Stimulated activated CD8-positive, alpha-beta memory T cell treated with anti-CD3 and anti-CD28 coated beads, Interleukin-15, amount 100 ng/mL, for 24 hours (primary cell): ENCODE measurements around the gene VPS13D.
"Not testable (repeated sequence)": the region's sequence is repeated elsewhere in the genome, so short reads cannot be mapped to it uniquely, and the experiment has no call there.

Experiments
- DNase-seq: peaks from one replicate; pipeline ENCODE4 v3.0.0-alpha.2; 2020; ENCODE audit warnings: low read depth

The VPS13D gene

DNA sequence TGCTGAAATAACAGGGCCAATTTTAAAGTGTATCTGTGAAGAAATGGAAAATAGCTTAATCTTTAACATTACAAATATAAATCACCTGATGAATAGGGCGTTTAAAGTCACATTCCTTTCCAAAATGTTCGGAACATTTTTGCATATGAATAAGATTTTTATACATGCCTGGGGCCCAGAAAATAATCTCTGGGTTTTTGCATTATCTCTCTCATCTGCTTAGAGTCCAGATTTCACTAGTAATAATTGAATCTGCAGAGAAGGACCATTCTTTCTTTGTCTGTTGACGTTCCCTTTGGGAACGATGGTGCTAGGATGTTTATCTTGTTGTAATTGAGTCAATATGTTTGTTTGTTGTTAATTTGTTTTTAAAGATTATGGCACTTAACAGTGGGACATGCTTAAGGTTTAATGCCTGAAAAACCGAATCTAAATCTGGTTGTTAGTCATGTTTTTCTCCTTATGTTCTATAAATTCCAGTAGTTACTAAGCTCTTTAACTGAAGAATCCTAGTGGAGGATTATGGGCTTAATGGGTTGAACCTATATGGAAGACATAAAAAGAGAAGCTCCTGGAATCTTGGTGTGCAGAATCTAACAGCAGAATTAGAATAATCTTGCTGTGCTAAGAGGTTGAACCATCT is 140.6 kb downstream of the VPS13D start:
- no peak for DNase-seq

DNA sequence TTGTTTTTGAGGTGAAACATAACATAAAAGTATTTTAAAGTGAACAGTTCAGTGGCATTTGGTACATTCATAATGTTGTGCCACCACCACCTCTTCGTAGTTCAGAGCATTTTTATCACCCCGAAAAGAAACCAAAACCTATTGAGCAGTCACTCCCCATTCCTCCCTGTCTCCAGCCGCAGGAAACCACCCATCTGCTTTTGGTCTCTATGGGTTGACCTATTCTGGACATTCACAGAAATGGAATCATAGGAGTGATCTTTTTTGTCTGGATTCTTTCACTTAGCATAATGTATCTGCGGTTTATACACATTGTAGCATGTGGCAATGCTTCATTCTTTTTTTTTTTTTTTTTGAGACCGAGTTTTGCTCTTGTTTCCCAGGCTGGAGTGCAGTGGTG is 141.2 kb downstream of the VPS13D start:
- no peak for DNase-seq

DNA sequence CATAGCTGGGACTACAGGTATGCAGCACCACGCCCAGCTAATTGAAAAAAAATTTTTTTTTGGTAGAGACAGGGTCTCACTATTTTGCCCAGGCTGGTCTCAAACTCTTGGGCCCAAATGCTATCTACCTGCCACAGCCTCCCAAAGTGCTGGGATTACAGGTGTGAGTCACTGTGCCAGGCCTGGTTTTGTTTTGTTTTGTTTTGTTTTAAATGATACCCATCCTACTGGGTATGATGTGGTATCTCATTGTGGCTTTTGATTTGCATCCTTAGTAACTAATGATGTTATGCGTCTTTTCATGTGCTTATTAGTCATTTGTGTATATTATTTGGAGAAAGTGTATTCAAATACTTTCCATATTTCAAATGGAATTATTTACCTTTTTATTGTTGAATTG is 142.3 kb downstream of the VPS13D start:
- DNase-seq: no peak

DNA sequence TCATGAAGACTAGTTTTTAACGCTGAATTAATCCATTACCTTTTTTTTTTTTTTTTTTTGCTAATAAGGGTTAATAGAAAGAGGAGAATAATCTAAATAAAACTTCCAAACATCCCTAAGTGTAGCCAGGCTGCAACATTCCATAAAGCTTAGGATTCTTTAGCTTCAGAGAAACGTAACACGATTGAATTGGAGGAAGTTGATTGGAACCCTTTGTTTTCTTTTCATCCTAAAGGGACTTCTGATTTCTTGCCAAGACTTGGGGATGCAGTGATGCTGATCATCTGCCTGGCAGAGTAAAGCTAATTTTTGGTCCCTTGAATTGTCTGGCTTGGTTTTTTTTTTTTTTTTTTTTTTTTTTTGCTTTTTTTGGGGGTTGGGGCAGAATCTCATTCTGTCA is 142.9 kb downstream of the VPS13D start:
- DNase-seq: no peak

DNA sequence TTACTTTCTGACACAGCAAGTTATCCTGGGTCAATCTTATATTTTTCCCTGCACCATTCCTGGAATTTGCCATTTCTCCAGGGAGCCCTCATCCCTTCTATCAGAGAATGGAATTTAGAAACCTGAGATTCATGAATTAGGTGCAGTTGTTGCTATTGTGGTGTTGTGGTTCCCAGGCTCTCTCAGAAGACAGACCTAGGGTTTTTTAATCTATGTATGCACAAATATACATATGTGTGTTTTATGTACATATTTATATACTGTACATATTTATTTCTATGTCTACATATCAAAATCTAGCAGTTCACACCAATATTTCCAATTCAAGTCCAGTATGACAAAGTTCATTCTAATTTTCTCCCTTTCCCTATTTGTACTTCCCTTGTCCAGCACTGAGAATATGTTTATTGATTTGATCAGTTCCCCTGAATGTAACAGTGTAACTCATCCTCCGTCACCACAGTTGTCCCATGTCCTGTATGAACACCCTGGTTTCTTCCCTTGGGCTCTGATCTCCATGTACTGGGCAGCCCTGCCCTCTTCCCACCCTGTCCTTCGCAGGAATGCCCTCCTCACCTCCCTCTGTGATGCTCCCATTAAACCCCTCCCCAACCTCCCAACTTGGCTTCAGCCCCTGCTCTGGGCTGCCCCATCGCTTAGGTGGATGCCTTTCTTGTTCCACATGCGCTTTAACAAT is 145.5 kb downstream of the VPS13D start:
- no peak for DNase-seq

DNA sequence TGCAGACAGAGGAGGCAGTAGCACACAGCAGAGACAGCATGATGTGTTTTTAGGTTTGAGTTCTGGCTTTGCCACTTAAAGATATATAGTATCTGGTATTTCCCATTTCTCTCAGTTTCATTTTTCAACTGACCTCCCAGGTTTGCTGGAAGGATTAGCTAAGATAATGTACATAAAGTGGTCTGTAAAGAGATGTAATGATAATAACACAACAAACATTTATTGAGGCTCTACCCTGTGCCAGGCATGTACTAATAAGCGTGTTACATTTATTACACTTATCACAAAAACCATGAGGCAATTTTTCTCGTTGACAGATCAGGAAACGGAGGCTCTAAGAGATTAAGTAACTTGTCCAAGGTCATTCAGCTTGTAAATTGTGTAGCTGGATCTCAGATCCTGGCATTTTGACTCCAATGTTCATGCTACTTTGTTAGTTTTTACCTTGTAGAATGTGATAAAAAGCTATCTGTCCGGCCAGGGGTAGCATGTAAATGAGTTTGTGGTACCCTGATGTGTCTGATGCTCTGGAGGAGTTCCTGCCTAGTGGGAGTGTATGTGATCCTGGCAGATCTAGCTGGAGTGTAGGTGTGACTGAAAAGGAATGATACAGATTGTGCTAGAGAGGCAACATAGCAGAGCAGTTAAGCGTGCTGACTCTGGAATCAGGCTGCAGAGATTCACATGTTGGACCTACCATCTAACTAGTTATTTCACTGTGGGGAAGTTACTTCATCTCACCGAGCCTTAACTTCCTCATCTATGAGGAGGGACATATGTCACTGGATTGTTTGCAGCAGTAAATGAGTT is 146.6 kb downstream of the VPS13D start:
- no peak for DNase-seq

DNA sequence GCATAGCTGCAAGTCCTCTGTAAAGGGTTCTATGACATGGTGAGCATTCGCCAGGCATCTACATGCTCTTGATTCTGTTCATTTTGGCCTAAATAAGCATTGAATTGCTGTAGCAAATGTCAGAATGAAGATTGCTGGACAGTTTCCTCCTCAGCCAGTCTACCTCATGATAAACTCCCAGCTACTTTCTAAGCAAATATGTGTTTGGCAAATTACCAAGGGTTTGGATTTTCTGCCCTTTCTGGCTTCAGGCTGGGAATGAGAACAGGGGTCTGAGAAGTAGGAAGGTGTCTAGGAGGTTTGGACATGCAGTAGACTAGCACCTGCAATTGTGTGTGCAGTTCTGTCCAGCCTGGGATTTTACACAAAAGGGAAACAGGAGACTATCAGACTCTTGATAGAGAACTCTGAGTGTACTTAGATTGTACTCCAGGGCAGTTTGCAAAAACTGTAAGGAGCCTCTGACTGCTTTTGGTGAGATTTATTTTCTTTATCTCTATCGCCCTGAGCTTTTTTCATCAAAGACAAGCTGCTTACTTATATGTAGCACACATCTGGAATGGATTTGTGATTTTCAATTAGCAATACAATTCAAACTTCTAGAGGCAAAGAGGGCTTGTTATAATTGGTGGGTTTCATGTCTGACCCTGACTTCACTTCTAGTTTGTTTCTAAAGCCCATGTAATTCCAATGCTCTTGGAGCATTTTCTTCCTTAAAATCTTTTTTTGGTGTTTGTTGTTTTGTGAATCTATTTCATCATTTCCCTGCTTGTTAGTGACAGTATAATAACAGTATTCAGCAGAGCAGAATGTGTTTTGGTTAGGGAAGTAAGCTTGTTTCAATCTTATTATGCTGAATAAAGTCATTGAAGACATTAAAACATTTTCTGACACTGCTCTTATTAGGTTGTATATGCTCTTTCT is 150.8 kb downstream of the VPS13D start:
- no peak for DNase-seq

DNA sequence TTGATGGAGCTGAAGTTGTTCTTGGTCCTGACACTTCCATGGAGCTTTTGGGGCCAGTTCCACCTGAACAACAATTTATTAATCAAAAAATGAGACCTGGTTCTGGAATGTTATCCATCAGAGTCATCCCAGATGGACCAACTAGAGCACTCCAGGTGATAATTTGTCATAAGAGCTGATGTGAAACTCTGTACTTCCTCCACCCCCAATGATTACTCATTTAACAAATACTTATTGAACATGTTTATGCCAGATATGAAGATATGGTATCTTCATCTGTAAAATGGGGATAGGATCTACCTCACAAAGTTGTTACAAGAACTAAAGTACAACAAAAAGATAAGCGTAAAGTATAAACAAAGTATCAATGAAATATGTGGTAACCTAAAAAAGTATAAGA is 153.2 kb downstream of the VPS13D start:
- no peak for DNase-seq

DNA sequence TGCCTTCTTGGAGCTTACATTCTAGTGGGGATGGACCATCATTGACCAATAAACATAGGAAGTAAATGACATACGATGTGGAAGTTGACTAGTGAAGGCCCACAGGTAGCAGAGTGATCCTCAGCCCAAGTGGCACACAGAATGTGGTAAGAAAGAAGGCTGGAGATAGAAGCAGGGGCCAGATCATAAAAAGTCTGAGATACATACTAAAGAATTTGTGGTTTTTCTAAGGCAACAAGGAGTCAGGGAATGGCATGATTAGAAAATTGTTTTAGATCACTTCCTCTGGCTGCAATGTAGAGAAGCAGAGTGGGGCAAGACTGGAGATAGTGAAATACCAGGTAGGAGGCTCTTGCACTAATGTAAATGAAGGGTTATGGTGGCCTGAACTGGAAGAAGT is 154.0 kb downstream of the VPS13D start:
- no peak for DNase-seq

DNA sequence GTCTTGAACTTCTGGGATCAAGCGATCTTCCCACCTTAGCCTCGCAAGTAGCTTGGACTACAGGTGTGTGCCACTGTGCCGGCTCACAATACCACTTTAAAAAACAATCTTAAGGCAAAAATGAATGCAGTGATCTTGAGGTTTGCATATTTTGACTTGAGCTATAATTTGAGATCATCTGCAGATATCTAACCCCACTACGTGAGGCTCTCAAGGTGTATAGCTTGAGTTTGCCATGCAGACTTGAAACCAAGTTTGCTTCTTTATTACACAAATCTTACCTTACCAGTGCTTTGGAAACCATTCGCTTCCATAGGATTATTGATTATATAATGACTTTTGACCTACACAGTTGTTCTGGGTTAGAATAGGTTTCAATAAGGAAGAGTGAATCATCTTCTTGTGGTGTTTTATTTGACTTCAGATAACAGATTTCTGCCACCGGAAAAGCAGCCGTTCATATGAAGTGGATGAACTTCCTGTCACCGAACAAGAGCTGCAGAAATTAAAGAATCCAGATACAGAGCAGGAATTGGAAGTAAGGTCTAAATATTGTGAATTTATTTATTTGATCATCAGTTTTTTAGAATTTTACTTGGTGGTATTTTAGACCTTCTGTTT is 155.1 kb downstream of the VPS13D start:
- DNase-seq: no peak

DNA sequence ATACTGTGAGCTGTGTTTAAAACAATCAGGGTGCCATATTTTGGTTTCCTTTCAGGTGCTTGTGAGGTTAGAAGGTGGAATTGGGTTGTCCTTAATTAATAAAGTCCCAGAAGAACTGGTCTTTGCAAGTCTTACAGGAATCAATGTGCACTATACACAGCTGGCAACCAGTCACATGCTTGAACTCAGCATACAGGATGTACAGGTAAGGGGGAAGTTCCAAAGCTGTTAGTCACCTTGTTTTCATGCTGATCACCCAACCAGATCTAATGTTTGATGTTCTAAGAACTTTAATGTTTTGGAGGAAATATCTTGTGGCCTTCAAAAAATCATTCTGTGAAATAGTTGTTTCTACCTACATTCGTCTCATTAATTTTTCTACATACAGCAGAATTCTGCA is 156.3 kb downstream of the VPS13D start:
- no peak for DNase-seq

DNA sequence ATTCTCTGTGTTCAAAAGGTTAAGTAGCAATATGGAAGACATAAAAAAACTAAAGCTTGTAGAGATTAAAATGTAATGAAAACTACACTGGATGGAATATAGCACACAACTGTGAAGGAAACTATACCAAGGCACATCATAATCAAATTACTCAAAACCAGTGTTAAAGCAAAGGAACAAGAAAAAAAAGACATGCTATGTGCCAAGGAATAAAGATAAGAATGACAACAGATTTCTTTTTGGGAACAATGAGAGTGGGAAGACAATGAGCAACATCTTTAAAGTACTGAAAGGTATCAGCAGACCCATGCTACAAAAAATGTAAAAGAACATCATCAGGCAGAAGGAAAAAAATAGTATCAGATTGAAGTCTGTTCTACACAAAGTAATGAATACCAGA is 157.8 kb downstream of the VPS13D start:
- DNase-seq: no peak

DNA sequence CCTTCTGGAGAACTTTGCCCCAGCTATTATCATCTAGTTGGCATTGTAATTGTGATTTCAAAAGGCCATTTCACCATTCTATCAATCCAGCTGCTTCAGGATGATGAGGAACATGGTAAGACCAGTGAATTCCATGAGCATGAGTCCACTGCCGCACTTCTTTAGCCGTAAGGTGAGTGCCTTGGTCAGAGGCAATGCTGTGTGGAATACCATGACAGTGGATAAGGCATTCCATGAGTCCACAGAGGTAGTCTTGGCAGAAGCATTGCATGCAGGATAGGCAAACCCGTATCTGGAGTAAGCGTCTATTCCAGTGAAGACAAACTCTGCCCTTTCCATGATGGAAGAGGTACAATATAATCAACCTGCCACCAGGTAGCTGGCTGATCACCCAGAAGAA is 160.5 kb downstream of the VPS13D start:
- DNase-seq: not testable (repeated sequence)

DNA sequence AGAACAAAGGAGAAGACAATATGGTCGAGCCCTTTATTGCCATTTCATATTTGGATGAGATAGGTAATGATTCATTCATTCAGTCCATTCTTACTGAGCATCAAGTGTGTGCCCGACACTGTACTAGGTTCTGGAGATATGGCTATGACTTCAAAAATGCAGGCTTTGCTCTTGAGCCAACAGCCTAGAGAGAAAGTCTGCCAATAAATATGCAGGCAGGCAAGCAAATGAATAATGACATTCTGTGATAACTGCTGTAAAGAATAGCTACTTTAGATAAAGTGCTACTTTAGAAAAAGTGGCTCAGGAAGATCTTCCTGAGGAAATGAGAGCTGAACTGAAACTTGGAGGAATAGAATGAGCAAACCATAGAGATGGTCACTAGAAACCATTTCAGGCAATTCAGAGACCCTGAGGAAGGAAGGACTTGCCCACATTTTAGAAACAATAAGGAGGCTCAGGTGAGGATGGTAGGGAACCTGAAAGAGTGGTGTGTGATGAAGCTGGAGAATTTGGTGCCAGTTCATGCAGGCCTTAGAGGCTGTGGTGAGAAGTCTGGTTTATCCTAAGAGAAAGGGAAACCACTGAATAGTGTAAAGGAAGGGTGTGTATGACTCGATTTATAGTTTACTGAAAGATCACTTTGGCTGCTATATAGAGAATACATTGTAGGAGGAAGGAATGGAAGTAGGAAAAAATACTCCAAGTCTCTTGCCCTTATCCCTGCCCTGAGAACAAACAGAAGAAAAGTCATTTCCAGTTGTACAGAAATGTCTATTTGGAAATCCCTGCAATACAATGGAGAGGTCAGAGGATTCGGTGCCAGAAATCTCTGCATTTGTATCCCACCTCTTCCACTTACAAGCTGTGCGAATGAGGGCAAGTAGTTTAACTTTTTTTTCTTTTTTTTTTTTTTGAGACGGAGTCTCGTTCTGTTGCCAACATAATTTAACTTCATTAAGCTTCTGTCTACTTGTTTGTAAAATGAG is 167.9 kb downstream of the VPS13D start:
- no peak for DNase-seq

DNA sequence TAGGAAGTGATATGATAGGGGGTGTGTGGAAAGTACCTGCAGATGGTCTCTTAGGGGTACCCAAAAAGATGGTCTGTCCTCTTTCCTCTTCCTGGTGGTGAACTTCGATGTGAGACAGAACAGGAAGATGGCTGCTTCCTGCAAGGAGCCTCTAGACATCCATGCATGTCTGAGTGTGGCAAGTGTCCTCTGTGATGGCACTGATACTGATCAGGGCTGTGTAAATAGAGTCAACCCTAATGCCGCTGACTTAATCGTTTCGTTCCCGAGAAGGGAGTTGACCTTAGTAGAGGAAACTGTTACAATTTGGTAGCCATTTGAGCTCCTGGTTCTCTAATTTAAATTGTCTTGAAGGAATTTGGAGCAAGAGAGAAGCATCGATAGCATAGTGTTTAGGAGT is 168.6 kb downstream of the VPS13D start:
- no peak for DNase-seq

DNA sequence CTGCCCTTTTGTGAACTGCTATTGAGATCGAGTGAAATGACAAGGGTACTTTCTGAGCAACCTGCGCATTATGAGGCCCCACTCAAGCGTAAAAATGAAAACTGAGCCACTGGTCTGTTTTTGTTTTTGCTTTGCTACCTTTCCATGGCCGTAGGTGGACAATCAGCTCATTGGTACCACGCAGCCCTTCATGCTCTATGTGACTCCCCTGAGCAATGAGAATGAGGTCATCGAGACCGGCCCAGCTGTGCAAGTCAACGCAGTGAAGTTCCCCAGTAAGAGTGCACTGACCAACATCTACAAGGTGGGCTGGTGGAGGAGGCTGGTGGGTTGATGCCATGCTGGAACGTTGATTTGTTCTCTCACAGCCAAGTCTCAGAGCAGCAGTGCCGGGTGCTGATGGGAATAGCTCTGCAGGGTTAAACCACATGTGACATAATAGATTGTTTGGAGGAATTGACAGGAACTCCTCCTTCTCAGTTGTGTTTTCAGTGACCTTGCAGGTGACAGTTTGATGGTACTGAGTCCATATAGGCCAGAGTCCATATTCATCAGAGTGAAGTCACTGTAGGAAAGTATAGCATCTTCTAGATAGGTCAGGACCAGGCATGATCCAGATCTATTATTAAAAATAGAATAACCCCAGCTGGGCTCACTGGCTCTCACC is 170.3 kb downstream of the VPS13D start:
- no peak for DNase-seq

DNA sequence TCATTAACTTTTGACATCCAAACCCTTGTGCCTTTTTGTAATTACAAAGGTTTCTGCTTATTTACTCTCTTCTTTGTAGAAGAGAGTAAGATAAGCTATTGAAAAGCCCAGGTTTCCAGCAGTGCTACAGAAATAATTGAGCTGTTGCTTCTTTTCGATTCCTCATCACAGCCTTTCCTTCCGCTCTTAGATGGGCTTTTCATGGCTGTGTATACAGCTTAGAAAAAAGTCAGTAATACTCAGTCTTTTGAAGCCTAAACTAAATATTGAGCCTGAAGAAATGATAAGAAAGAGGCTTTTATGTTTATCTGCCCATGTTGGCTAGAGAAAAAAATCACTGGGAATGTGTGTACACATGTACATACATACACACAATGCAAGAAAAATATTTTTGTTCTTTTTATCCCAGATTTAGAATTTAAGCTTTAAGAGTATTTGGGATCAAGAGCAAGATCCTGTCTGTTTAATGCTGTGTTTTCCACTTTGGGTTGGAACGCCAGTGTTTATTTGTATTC is 172.4 kb downstream of the VPS13D start:
- DNase-seq: no peak

DNA sequence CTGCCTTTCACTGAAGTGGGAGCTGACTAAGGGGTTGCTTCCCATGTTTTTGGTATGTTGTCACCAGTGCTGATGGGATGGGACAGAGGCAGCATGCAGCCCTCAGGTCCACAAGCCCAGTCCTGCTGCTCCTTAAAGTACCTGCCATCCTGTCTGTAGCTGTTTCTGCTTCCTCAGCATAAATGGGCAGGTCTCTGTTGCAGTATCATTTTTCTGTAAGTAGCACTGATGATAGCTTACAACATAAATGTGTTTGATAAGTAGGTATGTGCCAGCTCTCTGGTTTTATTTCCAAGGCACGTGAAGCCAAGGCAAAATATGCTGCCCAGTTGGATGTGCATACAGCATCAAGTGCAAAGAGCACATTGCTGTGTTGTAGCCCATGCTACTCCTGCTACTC is 173.0 kb downstream of the VPS13D start:
- no peak for DNase-seq

DNA sequence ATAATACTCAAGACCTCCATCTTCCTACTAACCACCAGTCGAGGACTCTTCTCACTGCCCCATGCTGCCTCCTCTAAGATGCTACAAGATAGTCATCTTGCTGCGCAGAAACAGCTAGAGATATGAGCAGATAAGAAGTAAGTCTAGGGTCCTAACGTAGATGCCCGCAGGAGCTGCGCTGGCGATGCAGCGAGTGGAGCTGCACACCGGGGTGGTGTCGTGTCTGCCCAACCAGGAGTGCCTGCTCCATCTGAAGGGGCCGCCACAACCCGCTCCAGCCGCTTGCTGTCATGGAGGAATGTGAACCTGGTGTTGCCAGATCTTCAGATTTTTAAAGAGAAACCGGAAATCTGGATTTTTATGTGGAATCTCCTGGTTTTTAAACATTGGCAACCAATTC is 175.1 kb downstream of the VPS13D start:
- DNase-seq: no peak
